Endothelial cell of umbilical vein (primary cell): ENCODE measurements around the gene DOLK. TPM values are rescaled to one million over a fixed set of nuclear protein-coding genes. Genes with fewer than 3 reads are reported as not detected.

Source experiments
- BruUV-seq: library from RNA; stranded (reverse); fragments of 400-500 nt; replicated peaks from 2 replicates; lab custom pipeline; 2021; lab: Mats Ljungman, UMichigan
- CTCF ChIA-PET: fragments of 300-600, 350-600 bp; sonication (Branson Sonifier 250); formaldehyde crosslinking; loops from one replicate; lab custom pipeline; 2021; ENCODE audit warnings: antibody characterized with exemption, inconsistent platforms; lab: Charles Lee
- POLR2A ChIA-PET: fragments of 300-600, 350-600 bp; sonication (Branson Sonifier 250); formaldehyde crosslinking; loops from one replicate; lab custom pipeline; 2021; ENCODE audit warnings: antibody characterized with exemption, inconsistent platforms; lab: Charles Lee
- DNase-seq: peaks from one replicate; pipeline ENCODE4 v3.0.0-alpha.2; 2011; ENCODE audit warnings: low read depth, low spot score
- FAIRE-seq: peaks from 2 replicates; lab custom pipeline; 2011; peaks lifted over from hg19 to GRCh38; lab: Jason Lieb, UNC
- H2AFZ ChIP-seq: 2 replicates; pipeline ENCODE4 v1.6.0; 2012; ENCODE audit warnings: low read depth, low read length, control low read depth, inconsistent platforms
- H3K27ac ChIP-seq: 2 replicates; pipeline ENCODE4 v1.5.1; 2011; ENCODE audit warnings: low read depth, mild to moderate bottlenecking, control low read depth, low read length, moderate library complexity; ENCODE audit not compliant: insufficient read depth
- H3K27me3 ChIP-seq, 2 experiments: 2 replicates each; pipeline versions ENCODE4 v1.6.0 to v1.6.1; 2011; ENCODE audit warnings: low read length in 2 of 2, mixed read lengths in 1 of 2; ENCODE audit not compliant: control insufficient read depth in 2 of 2, insufficient read depth in 2 of 2
- H3K36me3 ChIP-seq, 2 experiments: 2 replicates in 1 of 2; 3 replicates in 1 of 2; pipeline ENCODE4 v1.5.1; 2011; ENCODE audit warnings: low read length in 2 of 2, mild to moderate bottlenecking in 1 of 2, moderate library complexity in 1 of 2; ENCODE audit not compliant: control insufficient read depth in 2 of 2, insufficient read depth in 2 of 2; ENCODE audit errors: extremely low read depth in 1 of 2
- H3K4me1 ChIP-seq: 3 replicates; pipeline ENCODE4 v1.5.1; 2011; ENCODE audit warnings: mild to moderate bottlenecking, low read length; ENCODE audit not compliant: control insufficient read depth, insufficient read depth; ENCODE audit errors: extremely low read depth
- H3K4me2 ChIP-seq: 2 replicates; pipeline ENCODE4 v1.6.1; 2011; ENCODE audit warnings: low read length, control low read depth, mixed read lengths; ENCODE audit not compliant: insufficient read depth
- H3K4me3 ChIP-seq, 3 experiments: fragments of 200-600 bp in 1 of 3; sonication (generic), shearing (Covaris generic) in 1 of 3; replicated peaks in 1 of 3; 2 replicates each; pipeline ENCODE4 v1.5.1; 2011 to 2016; ENCODE audit warnings: control low read depth in 3 of 3, low read length in 3 of 3, mild to moderate bottlenecking in 2 of 3, inconsistent platforms in 1 of 3, low read depth in 1 of 3, moderate library complexity in 1 of 3; ENCODE audit not compliant: insufficient read depth in 1 of 3
- H3K79me2 ChIP-seq: 2 replicates; pipeline ENCODE4 v1.6.0; 2012; ENCODE audit warnings: low read length, inconsistent platforms; ENCODE audit not compliant: control insufficient read depth, insufficient read depth
- H3K9ac ChIP-seq: replicated peaks from 2 replicates; pipeline ENCODE3; 2011; ENCODE audit warnings: low read length, control low read depth; ENCODE audit not compliant: insufficient read depth; ENCODE audit errors: extremely low read depth
- H3K9me1 ChIP-seq: replicated peaks from 3 replicates; pipeline ENCODE4 v1.6.0; 2011; ENCODE audit warnings: mild to moderate bottlenecking, low read length; ENCODE audit not compliant: control insufficient read depth, insufficient read depth; ENCODE audit errors: extremely low read depth
- H3K9me3 ChIP-seq: replicated peaks from 2 replicates; pipeline ENCODE4 v1.5.1; 2012; ENCODE audit warnings: low read length, inconsistent platforms; ENCODE audit not compliant: control insufficient read depth, insufficient read depth
- H4K20me1 ChIP-seq: replicated peaks from 2 replicates; pipeline ENCODE3; 2011; ENCODE audit warnings: mild to moderate bottlenecking, low read length; ENCODE audit not compliant: control insufficient read depth, insufficient read depth; ENCODE audit errors: extremely low read depth
- EZH2 ChIP-seq: IDR thresholded peaks from 2 replicates; pipeline ENCODE4 v1.6.1; 2012; ENCODE audit warnings: borderline replicate concordance, low read depth, mild to moderate bottlenecking, moderate library complexity, low read length, inconsistent platforms; ENCODE audit not compliant: severe bottlenecking
- FOS ChIP-seq: IDR thresholded peaks from 2 replicates; pipeline ENCODE4 v1.6.1; 2011; ENCODE audit warnings: mild to moderate bottlenecking, low read length, moderate library complexity, borderline replicate concordance; ENCODE audit not compliant: insufficient read depth
- GATA2 ChIP-seq: IDR thresholded peaks from 2 replicates; pipeline ENCODE4 v1.7.0; 2011; ENCODE audit warnings: low read depth, mild to moderate bottlenecking, moderate library complexity, mixed read lengths, low read length; ENCODE audit not compliant: insufficient read length, insufficient read depth
- JUN ChIP-seq: IDR thresholded peaks from 2 replicates; pipeline ENCODE4 v1.6.1; 2011; ENCODE audit warnings: borderline replicate concordance, low read depth; ENCODE audit not compliant: insufficient read length, insufficient read depth
- MYC ChIP-seq: IDR thresholded peaks from one replicate; pipeline ENCODE4 v1.6.1; 2011; ENCODE audit warnings: mild to moderate bottlenecking, low read depth, low read length
- POLR2A ChIP-seq: IDR thresholded peaks from 2 replicates; pipeline ENCODE4 v1.6.1; 2012; ENCODE audit warnings: low read depth, mild to moderate bottlenecking, control low read depth, low read length
- POLR2AphosphoS5 ChIP-seq: IDR thresholded peaks from 2 replicates; pipeline ENCODE4 v1.6.1; 2012; ENCODE audit warnings: low read depth, mild to moderate bottlenecking, control low read depth, low read length, moderate library complexity; ENCODE audit not compliant: insufficient read depth
- dilution Hi-C: fragments of 300-500 bp; cut with MboI; formaldehyde crosslinking; loops from one replicate; pipeline ENCODE4 v1.15.0; 2019; ENCODE audit warnings: low sequenced_read_pairs; ENCODE audit not compliant: extremely low pct_ligation_motif_present
- intact Hi-C: fragments of 100-400 bp; cut with micrococcal nuclease; formaldehyde crosslinking; loops from one replicate; pipeline ENCODE4 v1.10.0; 2022
- polyA plus RNA-seq, 4 experiments: library from polyadenylated mRNA; depleted of rRNA in 3 of 4; stranded (reverse) in 3 of 4; unstranded in 1 of 4; fragments of >200 nt; gene quantifications; 2 replicates each; pipeline versions ENCODE4 v1.2.1 to v1.2.3, GENCODE V29; 2011 to 2012; ENCODE audit warnings: missing spikeins in 1 of 4
- total RNA-seq: library from RNA; stranded (reverse); gene quantifications from 2 replicates; pipeline ENCODE4 v1.2.3, GENCODE V29; 2021
- TF ChIP-seq, protein P1 (sequence below): IDR thresholded peaks from 2 replicates; pipeline ENCODE4 v1.6.1; 2011; ENCODE audit not compliant: insufficient read depth, insufficient read length
- TF ChIP-seq, protein P2 (sequence below), 2 donors: IDR thresholded peaks; 1 replicate in 1 of 2; 2 replicates in 1 of 2; pipeline ENCODE4 v1.5.1; 2011; ENCODE audit warnings: low read length in 2 of 2, mild to moderate bottlenecking in 2 of 2, moderate library complexity in 2 of 2, control low read depth in 1 of 2, inconsistent platforms in 1 of 2, low read depth in 1 of 2; ENCODE audit not compliant: insufficient read depth in 1 of 2; ENCODE audit errors: extremely low read depth in 1 of 2

The DOLK gene
- total and polyA plus RNA-seq, 2 donors (not counting 3 experiments of a cell fraction or from before 2014, with no cell fraction given) = 22.3 to 59.8 TPM

DNA sequence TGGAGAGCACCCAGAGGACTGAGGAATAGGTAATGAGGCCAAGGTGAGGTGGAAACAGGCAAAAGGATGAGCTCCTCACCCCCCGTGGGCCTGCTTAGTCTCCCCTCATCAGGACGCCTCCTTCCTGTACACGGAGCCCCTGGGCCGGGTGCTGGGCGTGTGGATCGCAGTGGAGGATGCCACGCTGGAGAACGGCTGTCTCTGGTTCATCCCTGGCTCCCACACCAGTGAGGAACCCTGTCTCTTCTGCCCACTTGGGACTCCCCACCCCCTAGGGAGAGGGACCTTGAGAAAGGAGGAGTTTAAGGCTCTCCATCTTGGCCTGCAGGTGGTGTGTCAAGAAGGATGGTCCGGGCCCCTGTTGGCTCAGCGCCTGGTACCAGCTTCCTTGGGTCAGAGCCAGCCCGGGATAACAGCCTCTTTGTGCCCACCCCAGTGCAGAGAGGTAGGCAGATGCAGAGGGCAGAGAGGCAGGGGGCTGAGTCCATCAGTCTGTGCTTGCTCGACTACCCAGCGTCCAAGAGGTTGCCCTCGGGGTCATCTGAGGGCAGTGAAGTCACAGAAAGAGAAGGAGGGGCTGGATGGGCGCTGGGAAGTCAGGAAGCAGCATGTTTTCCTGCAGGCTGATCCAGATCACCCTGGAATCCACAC lies 7.0 kb downstream of the DOLK start:
- H3K27ac ChIP-seq = no peak overlapping the region
- no peaks in the 10 kb centered on the region for H3K9me3 ChIP-seq
- dilution Hi-C loops (no loop called here), intact Hi-C loops (no loop called here)
- POLR2A ChIA-PET = no interaction called here
- CTCF ChIA-PET = interaction anchor here (1.3 to 2.5 kb wide), 2 partner anchors 11 to 12 kb away, joined by 3 to 8 read pairs; no protein-coding TSS in a partner anchor
- H3K4me2 ChIP-seq = no peak overlapping the region
- H3K36me3 ChIP-seq = no peaks in the 10 kb centered on the region
- no peaks in the 10 kb centered on the region for H3K27me3 ChIP-seq
- H4K20me1 ChIP-seq = no peaks in the 10 kb centered on the region
- H3K9me1 ChIP-seq = no peaks in the 10 kb centered on the region
- no peaks in the 10 kb centered on the region for H3K79me2 ChIP-seq
- peak; percentile 86 for FAIRE-seq
- H3K4me1 ChIP-seq = peaks cover 19% of the 10 kb centered on the region
- H3K4me3 ChIP-seq = no peak overlapping the region
- H3K9ac ChIP-seq = no peak overlapping the region
- no peak overlapping the region for H2AFZ ChIP-seq
- TF ChIP-seq JUN = no peak
- no peak for TF ChIP-seq FOS
- no peak for TF ChIP-seq GATA2
- TF ChIP-seq, protein P1, sequence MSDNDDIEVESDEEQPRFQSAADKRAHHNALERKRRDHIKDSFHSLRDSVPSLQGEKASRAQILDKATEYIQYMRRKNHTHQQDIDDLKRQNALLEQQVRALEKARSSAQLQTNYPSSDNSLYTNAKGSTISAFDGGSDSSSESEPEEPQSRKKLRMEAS = no peak
- TF ChIP-seq EZH2 = no peak
- no peak for TF ChIP-seq POLR2A
- no peak for TF ChIP-seq POLR2AphosphoS5
- TF ChIP-seq MYC = no peak
- TF ChIP-seq, protein P2, sequence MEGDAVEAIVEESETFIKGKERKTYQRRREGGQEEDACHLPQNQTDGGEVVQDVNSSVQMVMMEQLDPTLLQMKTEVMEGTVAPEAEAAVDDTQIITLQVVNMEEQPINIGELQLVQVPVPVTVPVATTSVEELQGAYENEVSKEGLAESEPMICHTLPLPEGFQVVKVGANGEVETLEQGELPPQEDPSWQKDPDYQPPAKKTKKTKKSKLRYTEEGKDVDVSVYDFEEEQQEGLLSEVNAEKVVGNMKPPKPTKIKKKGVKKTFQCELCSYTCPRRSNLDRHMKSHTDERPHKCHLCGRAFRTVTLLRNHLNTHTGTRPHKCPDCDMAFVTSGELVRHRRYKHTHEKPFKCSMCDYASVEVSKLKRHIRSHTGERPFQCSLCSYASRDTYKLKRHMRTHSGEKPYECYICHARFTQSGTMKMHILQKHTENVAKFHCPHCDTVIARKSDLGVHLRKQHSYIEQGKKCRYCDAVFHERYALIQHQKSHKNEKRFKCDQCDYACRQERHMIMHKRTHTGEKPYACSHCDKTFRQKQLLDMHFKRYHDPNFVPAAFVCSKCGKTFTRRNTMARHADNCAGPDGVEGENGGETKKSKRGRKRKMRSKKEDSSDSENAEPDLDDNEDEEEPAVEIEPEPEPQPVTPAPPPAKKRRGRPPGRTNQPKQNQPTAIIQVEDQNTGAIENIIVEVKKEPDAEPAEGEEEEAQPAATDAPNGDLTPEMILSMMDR (IDR thresholded peaks at IDR 0.05; ENCODE audit: extremely low read depth in 1 of 2, insufficient read depth in 1 of 2, low read depth in 1 of 2, low read length in 2 of 2) = no peak
- no TSS peak for BruUV-seq
- DNase-seq = peak; percentile 59
